Neuron (in vitro differentiated cells): ENCODE results near the gene TPSG1.
"Not testable (repeated sequence)": the region's sequence is repeated elsewhere in the genome, so short reads cannot be mapped to it uniquely, and the experiment has no call there.

ENCODE experiments used
- H2AFZ ChIP-seq: one replicate; pipeline ENCODE4 v1.6.1; 2013; ENCODE audit warnings: low read depth, mild to moderate bottlenecking, inconsistent platforms, low read length, moderate library complexity
- H3K27me3 ChIP-seq: one replicate; pipeline ENCODE4 v1.6.1; 2013; ENCODE audit warnings: low read length; ENCODE audit not compliant: insufficient read depth
- H3K36me3 ChIP-seq: one replicate; pipeline ENCODE4 v1.6.1; 2013; ENCODE audit warnings: low read length; ENCODE audit not compliant: insufficient read depth
- H3K4me1 ChIP-seq: one replicate; pipeline ENCODE4 v1.6.1; 2013; ENCODE audit warnings: low read length; ENCODE audit not compliant: insufficient read depth
- H3K4me3 ChIP-seq: 2 replicates; pipeline ENCODE4 v1.5.1; 2013; ENCODE audit warnings: mild to moderate bottlenecking, low read length, moderate library complexity
- H3K9me3 ChIP-seq: one replicate; pipeline ENCODE4 v1.6.1; 2013; ENCODE audit warnings: low read length

TPSG1 gene

DNA sequence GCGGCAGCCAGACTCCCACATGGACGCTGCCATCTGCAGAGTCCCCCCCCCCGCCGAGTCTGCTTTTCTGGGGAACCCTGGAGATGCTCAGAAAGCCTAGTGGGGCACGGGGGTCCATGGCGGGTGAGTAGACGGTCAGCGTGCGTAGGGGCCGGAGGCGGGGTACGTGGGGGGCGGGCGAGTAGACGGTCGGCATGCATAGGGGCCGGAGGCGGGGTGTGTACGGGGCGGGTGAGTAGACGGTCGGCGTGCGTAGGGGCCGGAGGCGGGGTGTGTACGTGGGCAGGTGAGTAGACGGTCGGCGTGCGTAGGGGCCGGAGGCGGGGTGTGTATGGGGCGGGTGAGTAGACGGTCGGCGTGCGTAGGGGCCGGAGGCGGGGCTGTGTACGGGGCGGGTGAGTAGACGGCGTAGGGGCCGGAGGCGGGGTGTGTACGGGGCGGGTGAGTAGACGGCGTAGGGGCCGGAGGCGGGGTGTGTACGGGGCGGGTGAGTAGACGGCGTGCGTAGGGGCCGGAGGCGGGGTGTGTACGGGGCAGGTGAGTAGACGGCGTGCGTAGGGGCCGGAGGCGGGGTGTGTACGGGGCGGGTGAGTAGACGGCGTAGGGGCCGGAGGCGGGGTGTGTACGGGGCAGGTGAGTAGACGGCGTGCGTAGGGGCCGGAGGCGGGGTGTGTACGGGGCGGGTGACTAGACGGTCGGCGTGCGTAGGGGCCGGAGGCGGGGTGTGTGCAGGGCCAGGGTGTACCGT lies 39.4 kb downstream of the TPSG1 start:
- not testable (repeated sequence) for H2AFZ ChIP-seq, H3K36me3 ChIP-seq, H3K4me3 ChIP-seq, H3K9me3 ChIP-seq, H3K27me3 ChIP-seq
- peaks cover 21% of the 10 kb centered on the region for H3K4me1 ChIP-seq

DNA sequence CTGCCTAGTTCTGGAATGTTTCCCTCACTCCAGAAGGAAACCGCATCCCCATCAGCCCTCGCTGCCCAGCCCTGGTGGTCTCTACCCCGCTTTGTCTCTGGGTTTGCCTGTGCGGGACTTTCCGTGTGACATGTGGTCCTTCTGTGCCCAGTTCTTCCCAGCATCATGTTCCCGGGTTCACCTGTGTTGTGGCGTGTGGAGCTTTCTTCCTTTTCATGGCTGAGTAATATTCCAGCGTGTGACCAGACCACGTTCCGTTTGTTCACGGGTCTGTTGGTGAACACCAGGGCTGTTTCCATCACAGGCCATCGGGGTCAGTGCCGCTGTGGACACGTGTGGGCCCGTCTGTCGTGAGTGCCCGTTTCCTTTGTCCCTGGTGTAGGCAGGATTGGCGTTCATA lies 40.1 kb downstream of the TPSG1 start:
- Histone ChIP-seq H3K27me3 (no peaks in the 10 kb centered on the region), H2AFZ (no peak overlapping the region), H3K36me3 (no peaks in the 10 kb centered on the region), H3K4me3 (no peak overlapping the region), H3K4me1 (peaks cover 21% of the 10 kb centered on the region), H3K9me3 (peaks cover 8% of the 10 kb centered on the region)

DNA sequence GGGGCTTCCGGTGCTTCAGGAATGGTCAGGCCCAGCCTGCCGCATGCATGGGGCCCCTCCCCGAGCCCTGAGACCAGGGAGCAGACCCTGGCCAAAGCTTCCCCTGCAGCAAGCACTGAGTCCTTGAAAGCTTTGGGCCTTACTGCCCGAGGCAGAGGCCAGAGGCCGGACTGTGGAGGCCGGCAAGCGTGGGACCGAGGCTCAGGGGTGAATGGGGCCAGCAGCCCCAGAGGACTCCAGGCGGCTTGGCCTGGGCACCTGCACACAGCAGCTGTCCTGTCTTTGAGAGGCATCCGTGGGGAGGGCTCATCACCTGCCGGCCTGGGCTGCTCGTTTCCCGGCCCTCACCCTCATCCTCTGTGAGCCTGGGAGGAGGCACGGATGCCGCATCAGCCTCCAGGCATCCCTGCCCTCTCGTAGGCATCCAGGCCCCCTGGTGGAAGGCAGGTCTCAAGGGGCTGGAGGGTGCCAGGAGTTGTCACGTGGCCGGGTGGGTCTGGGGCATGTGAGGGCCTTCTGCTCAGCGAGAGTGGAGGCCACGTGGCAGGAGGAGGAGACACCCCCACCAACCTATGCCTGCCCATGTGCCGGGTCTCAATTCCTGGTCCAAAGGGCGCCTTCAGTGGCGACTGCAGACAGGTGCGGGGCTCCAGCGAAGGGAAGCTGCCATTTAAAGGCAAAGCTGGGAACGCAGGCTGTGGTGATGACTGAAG lies 40.8 kb downstream of the TPSG1 start:
- no peaks in the 10 kb centered on the region for H3K27me3 ChIP-seq
- H3K36me3 ChIP-seq = no peaks in the 10 kb centered on the region
- H3K4me3 ChIP-seq = no peak overlapping the region
- H3K4me1 ChIP-seq = peaks cover 21% of the 10 kb centered on the region
- no peak overlapping the region for H2AFZ ChIP-seq
- H3K9me3 ChIP-seq = peaks cover 8% of the 10 kb centered on the region

DNA sequence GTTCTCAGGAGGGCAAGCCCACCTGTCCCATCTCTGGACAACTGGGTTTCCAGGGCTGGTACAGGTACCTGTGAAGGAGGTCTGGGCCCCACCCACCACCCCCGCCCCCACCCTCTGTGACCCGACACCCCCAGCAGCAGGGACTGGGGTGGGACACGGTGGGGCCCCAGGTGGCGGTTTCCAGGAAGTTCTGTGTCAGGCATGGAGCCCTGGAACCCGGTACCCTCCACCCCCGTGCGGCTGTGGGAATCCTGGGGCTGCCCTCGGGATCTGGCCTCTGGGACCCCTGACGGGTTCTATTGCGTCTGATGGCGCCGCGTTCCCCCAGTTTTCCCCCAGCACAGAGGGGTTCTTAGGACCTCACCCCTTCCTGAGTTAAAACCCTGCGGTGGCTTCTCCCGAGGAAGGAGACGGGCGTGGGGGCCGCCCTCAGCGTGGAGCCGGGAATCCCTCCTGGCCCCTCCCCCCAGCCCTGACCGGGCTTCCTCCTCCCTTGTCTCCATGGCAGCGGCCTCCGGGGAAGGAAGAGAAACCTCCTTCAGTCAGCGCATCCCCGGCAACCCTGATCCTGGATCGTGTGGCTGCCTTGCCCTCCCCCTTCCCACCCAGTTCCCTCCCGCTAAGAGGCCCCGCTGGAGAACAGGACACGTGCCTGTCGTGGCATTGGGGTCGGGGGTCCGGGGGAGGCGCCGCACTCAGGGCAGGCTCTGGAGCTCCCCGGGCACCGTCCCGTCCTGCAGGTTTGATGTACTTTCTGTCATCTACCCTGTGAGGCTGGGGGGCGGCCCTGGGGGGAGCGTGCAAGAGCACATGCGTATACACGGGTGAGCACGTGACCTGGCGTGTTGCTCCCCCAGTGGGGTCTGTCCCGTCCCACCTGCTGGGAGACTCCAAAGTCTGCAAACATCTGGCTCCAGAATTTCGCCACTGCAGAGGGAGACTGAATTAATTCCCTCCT lies 41.8 kb downstream of the TPSG1 start:
- H3K4me3 ChIP-seq = no peak overlapping the region

DNA sequence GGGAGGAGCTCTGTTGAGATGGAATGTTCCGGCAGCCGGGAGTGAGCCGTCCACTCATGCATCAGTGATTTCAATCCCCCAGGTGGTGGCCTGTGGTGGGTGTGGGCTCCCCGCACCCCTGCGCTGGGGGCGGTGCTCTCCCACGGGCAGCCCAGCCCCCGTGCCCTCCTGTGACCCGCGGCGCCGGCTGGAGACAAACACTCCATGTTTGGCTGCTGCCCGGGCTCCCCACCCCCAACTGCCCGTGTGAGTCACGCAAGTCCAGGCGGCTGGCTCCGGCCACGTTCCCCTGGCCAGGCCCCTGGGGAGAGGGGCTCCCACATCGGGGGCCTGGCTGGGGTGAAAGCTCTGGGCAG lies 42.8 kb downstream of the TPSG1 start:
- no peaks in the 10 kb centered on the region for H3K36me3 ChIP-seq
- H3K9me3 ChIP-seq = peaks cover 8% of the 10 kb centered on the region
- peaks cover 21% of the 10 kb centered on the region for H3K4me1 ChIP-seq
- no peak overlapping the region for H2AFZ ChIP-seq
- no peak overlapping the region for H3K4me3 ChIP-seq
- H3K27me3 ChIP-seq = no peaks in the 10 kb centered on the region

More for the DNA sequence above, 41.8 kb downstream of the TPSG1 start:
- peaks cover 21% of the 10 kb centered on the region for H3K4me1 ChIP-seq
- peaks cover 8% of the 10 kb centered on the region for H3K9me3 ChIP-seq
- H3K27me3 ChIP-seq = no peaks in the 10 kb centered on the region
- H2AFZ ChIP-seq = no peak overlapping the region
- no peaks in the 10 kb centered on the region for H3K36me3 ChIP-seq

DNA sequence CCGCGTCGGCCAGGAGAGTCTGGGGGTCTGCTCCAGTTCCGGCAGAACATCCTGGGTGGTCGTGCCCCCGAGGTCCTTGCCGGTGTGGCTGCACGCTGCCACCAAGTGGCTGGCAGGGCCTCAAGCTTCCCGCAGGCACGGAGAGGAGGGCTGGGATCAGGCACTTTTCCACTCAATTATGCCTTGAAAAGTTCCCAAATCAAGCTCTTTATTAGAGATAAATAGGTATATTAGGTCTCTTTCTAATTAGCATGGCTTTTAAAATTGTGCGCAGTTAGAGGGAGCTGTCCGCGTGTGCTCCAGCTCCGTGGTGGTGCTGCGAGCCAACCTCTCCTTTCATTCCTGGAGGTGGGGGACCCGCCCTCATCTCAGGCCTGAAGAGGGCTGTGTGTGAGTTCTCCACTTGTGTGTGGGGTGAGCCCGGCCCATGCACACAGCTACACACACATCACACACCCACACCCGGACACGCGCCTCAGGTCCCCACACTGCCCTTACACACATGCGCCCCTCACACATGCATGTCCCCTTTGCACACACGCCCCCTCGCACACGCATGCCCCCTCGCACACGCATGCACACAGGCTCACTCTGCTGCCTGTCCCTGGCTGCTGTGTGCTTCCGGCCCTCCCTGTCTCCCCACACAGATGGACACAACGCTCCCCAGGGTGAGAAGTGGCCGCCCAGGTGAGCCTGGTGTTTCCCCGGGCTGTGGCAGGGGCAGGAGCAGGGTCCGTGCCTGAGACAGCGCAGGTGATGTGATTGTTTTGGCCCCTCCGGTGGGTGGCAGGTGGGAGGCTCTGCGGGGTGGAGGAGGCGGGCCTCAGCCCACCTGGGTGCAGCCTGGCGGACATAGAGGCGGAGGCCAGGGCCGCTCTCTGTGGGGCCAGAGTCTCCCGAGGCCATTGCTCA lies 43.4 kb downstream of the TPSG1 start:
- Histone ChIP-seq H2AFZ (no peak overlapping the region), H3K27me3 (no peaks in the 10 kb centered on the region), H3K9me3 (peaks cover 8% of the 10 kb centered on the region), H3K4me1 (peaks cover 21% of the 10 kb centered on the region), H3K36me3 (no peaks in the 10 kb centered on the region), H3K4me3 (no peak overlapping the region)

DNA sequence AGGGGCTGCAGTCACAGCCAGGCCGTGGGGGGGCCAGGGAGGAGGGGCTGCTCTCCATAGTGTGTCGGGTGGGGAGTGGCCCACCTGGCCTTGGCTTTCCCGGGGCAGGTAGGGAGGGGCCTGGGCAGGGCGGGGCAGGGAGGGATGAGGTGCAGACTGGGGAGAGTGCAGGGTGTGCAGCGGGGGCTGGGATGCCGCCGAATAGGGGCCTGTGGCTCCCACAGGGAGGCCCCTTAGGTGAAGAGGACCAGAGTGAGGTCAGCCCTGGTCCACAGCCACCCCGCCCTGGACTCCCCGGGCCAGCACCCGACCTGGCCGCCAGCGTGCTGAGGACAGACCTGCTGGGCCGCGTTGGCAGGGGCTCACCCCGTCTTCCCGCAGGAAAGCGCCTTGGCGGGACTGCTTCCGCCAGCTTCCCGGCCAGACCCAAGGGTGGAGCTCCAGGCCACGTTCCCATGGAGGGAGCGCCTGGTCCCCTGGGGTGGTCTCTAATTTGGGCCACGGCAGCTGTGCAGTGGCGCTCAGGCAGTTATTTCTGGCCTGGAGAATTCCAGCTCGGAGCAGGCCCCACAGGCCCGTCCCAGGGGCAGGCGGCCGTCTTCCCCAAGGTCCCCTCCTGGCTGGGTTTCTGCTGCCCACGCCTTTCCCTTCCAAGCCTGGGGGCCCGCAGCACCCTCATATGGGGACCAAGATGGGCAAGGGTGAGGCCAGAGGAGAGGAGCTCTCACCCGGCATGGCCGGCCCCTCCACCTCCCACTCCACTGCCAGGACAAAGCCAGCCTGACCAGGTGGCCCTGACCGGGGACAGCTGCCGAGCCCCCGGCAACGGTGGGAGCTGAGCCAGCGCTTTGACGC lies 44.3 kb downstream of the TPSG1 start:
- Histone ChIP-seq H3K27me3 (no peaks in the 10 kb centered on the region), H2AFZ (no peak overlapping the region), H3K4me1 (peaks cover 21% of the 10 kb centered on the region), H3K4me3 (no peak overlapping the region), H3K36me3 (no peaks in the 10 kb centered on the region), H3K9me3 (peaks cover 2% of the 10 kb centered on the region)

DNA sequence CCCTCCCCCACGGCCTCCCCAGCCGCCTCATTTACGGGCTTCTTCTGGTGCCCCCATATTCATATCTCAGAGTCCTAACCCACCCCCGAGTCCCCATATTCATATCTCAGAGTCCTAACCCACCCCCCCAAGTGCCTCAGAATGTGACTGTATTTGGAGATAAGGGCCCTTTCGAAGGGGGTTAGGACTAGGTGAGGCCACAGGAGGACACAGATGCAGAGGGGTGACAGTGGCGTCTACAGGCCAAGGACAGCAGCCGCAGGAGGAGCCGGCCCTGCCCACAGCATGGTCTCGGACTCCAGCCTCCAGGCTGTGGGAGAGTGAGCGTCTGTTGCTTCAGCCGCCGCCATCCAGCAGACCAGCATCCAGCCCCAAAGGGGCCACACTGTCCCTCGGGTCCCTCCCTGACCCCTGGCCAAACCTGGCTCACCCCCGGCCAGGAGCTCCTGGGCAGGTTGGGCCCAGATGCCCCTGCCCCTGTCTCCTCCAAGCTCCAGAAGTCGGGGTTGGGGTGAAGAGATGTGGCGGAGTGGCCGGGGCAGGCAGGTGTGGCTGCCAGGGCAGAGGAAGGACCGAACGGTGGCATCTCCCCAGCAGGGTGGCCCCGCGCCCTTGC lies 46.7 kb downstream of the TPSG1 start:
- no peaks in the 10 kb centered on the region for H3K36me3 ChIP-seq
- no peaks in the 10 kb centered on the region for H3K9me3 ChIP-seq
- peaks cover 15% of the 10 kb centered on the region for H3K4me1 ChIP-seq
- H2AFZ ChIP-seq = no peak overlapping the region
- H3K27me3 ChIP-seq = no peaks in the 10 kb centered on the region
- H3K4me3 ChIP-seq = no peak overlapping the region

DNA sequence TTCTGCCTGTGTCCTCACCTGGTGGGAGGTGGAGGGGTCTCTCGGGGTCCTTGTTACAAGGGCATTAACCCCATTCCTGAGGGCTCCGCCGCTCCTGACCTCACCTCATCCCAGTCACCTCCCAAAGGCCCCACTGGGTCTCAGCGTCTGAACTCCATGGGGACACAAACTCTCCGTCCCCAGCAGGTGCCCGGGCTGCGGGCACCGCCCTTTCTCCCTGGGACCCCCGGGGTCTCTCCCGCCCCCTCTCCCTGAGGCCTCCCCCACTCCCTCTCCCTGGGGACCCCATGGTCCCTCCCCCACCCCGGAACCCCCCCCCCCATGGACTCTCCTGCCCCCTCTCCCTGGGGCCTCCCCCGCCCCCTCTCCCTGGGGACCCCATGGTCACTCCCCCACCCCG lies 47.3 kb downstream of the TPSG1 start:
- H3K4me3 ChIP-seq = no peak overlapping the region
- H3K36me3 ChIP-seq = no peaks in the 10 kb centered on the region
- H2AFZ ChIP-seq = no peak overlapping the region
- H3K4me1 ChIP-seq = peaks cover 13% of the 10 kb centered on the region
- no peaks in the 10 kb centered on the region for H3K27me3 ChIP-seq
- no peaks in the 10 kb centered on the region for H3K9me3 ChIP-seq

DNA sequence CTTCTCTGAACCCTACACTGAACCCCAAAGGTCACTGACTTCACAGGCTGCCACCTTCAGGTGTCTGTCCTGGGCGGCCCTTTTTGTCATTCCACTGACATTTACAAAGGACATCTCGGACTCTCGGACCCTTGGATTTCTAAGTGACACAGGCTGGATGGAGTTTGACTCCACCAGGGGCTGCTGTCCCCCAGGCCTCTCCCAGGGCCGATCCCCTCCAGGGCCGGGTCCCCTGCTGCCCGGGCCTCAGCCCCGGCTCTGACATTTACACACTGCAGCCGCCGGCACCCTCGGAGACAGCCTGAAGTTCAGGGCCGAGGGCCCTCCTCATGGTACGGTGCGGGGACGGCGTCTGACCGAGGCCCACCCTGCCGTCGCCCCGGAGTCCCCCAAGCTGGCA lies 48.0 kb downstream of the TPSG1 start:
- H3K4me3 ChIP-seq = no peak overlapping the region
- H3K27me3 ChIP-seq = no peaks in the 10 kb centered on the region
- no peaks in the 10 kb centered on the region for H3K36me3 ChIP-seq
- peaks cover 7% of the 10 kb centered on the region for H3K4me1 ChIP-seq
- no peaks in the 10 kb centered on the region for H3K9me3 ChIP-seq
- H2AFZ ChIP-seq = no peak overlapping the region

DNA sequence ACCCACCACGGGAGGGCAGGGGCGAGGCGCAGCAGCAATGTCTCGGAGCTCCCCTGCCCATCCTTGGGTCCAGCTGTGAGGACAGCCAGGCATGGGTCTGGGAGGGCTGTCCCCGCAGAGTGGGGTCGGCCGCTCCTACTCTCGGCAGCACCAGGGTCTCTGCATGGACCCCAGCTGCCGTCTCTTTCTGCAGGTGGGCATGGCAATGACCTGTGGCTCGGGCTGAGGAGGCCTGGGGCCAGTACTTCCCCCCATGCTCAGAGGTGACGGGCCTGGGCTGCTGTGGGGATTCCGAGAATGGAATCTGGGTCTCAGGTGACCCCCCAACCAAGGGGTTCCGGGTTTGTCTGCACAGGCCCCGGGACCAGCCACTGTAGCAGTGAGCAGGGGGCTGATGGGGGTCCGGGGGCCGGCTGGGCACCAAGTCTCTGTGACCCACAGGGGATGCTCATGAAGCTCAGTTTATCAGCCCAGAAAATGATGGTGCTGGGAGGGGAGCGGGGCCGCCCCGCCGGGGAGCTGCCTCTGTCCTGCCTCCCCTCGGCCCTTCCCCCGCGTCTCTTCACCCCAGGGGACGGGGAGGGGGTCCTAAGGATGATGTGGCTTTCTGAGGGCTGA lies 48.7 kb downstream of the TPSG1 start:
- H3K9me3 ChIP-seq = no peaks in the 10 kb centered on the region
- H3K27me3 ChIP-seq = no peaks in the 10 kb centered on the region
- H3K36me3 ChIP-seq = no peaks in the 10 kb centered on the region
- no peak overlapping the region for H3K4me3 ChIP-seq
- H2AFZ ChIP-seq = no peak overlapping the region
- peaks cover 3% of the 10 kb centered on the region for H3K4me1 ChIP-seq
